HepG2 (cell line): ENCODE measurements around the gene SLC22A31. TPM values are rescaled to one million over a fixed set of nuclear protein-coding genes. Genes with fewer than 3 reads are reported as not detected.

Experiments used
- ADNP ChIP-seq: sonication (generic); formaldehyde crosslinking; IDR thresholded peaks from 2 replicates; pipeline ENCODE4 v1.4.0; 2020; ENCODE audit warnings: missing genetic modification reagents
- ARID2 ChIP-seq: sonication (generic); formaldehyde crosslinking; IDR thresholded peaks from 2 replicates; pipeline ENCODE4 v1.8.1; 2022; ENCODE audit warnings: mild to moderate bottlenecking, missing genetic modification reagents, borderline replicate concordance
- DZIP1 ChIP-seq: sonication (generic); formaldehyde crosslinking; IDR thresholded peaks from 2 replicates; pipeline ENCODE4 v1.5.0; 2020; ENCODE audit warnings: mild to moderate bottlenecking, missing genetic modification reagents
- E2F2 ChIP-seq: sonication (generic); formaldehyde crosslinking; IDR thresholded peaks from 2 replicates; pipeline ENCODE4 v1.4.0; 2020; ENCODE audit warnings: missing genetic modification reagents, borderline replicate concordance
- FOXC1 ChIP-seq: sonication (generic); formaldehyde crosslinking; IDR thresholded peaks from 2 replicates; pipeline ENCODE4 v1.8.0; 2022; ENCODE audit warnings: mild to moderate bottlenecking, missing genetic modification reagents, borderline replicate concordance
- FOXK1 ChIP-seq: sonication (generic); formaldehyde crosslinking; IDR thresholded peaks from 2 replicates; pipeline ENCODE4 v1.4.0; 2020; ENCODE audit warnings: low read depth, missing genetic modification reagents, borderline replicate concordance
- GLI4 ChIP-seq: sonication (generic); formaldehyde crosslinking; IDR thresholded peaks from 2 replicates; pipeline ENCODE4 v1.5.1; 2020; ENCODE audit warnings: missing genetic modification reagents, mild to moderate bottlenecking, moderate library complexity, borderline replicate concordance
- HDAC2 ChIP-seq: sonication (generic); formaldehyde crosslinking; IDR thresholded peaks from 2 replicates; pipeline ENCODE4 v1.4.0; 2020; ENCODE audit warnings: missing genetic modification reagents
- HNRNPL ChIP-seq: fragments of 200-400 bp; formaldehyde crosslinking; IDR thresholded peaks from 2 replicates; pipeline ENCODE4 v1.6.1; 2017; ENCODE audit warnings: mild to moderate bottlenecking, low read depth, low read length
- JUND ChIP-seq: sonication (generic); formaldehyde crosslinking; IDR thresholded peaks from 2 replicates; pipeline ENCODE4 v1.8.0; 2022; ENCODE audit warnings: mild to moderate bottlenecking, missing genetic modification reagents
- MED8 ChIP-seq: sonication (generic); formaldehyde crosslinking; IDR thresholded peaks from 2 replicates; pipeline ENCODE4 v1.8.1; 2023; ENCODE audit warnings: mild to moderate bottlenecking, missing genetic modification reagents; ENCODE audit not compliant: insufficient replicate concordance
- SP1 ChIP-seq, 2 experiments: fragments of 450-650 bp in 1 of 2; sonication (generic) in 1 of 2; formaldehyde crosslinking in 1 of 2; IDR thresholded peaks; 2 replicates each; pipeline versions ENCODE4 v1.4.0 to v1.6.1; 2016 to 2020; ENCODE audit warnings: missing genetic modification reagents in 1 of 2
- SPEN ChIP-seq: sonication (generic); formaldehyde crosslinking; IDR thresholded peaks from 2 replicates; pipeline ENCODE4 v1.5.1; 2020; ENCODE audit warnings: low read depth, mild to moderate bottlenecking, missing genetic modification reagents
- THAP8 ChIP-seq: sonication (generic); formaldehyde crosslinking; IDR thresholded peaks from 2 replicates; pipeline ENCODE4 v1.5.1; 2020; ENCODE audit warnings: missing genetic modification reagents, mild to moderate bottlenecking, borderline replicate concordance
- ZNF441 ChIP-seq: sonication (generic); formaldehyde crosslinking; IDR thresholded peaks from 2 replicates; pipeline ENCODE4 v1.7.0; 2021; ENCODE audit warnings: missing genetic modification reagents, borderline replicate concordance
- ZNF674 ChIP-seq: sonication (generic); formaldehyde crosslinking; IDR thresholded peaks from 2 replicates; pipeline ENCODE4 v1.5.0; 2020; ENCODE audit warnings: low read depth, mild to moderate bottlenecking, missing genetic modification reagents
- ZZZ3 ChIP-seq: sonication (generic); formaldehyde crosslinking; IDR thresholded peaks from 2 replicates; pipeline ENCODE4 v1.4.0; 2020; ENCODE audit warnings: missing genetic modification reagents, mild to moderate bottlenecking, borderline replicate concordance
- polyA plus RNA-seq, 8 experiments: library from polyadenylated mRNA; depleted of rRNA in 3 of 8; stranded (reverse) in 7 of 8; unstranded in 1 of 8; fragments of >200 nt; fragmentation: Illumina TruSeq in 4 of 8; extraction: Trizol in 4 of 8; gene quantifications; 2 replicates each; pipeline versions ENCODE4 v1.2.1 to v1.2.3, GENCODE V29; 2011 to 2016; ENCODE audit warnings: low read depth in 4 of 8, missing spikeins in 1 of 8, mixed read lengths in 1 of 8; ENCODE audit not compliant: insufficient read depth in 1 of 8
- total RNA-seq, 5 experiments: library from RNA; depleted of rRNA; stranded (reverse); fragments of >200 nt; fragmentation: Illumina TruSeq; extraction: Trizol; gene quantifications; 2 replicates each; pipeline ENCODE4 v1.2.3, GENCODE V29; 2016; ENCODE audit warnings: low read depth in 1 of 5
- TF ChIP-seq, protein P1 (sequence below): sonication (generic); formaldehyde crosslinking; conservative IDR thresholded peaks from 2 replicates; pipeline ENCODE4 v1.8.1; 2023; ENCODE audit warnings: missing genetic modification reagents
- TF ChIP-seq, protein P2 (sequence below): sonication (generic); formaldehyde crosslinking; IDR thresholded peaks from 2 replicates; pipeline ENCODE4 v1.9.0; 2021; ENCODE audit warnings: missing genetic modification reagents, borderline replicate concordance

The SLC22A31 gene
- total and polyA plus RNA-seq, 2 of the 13 experiments (the other 11 are each of a cell fraction or from before 2014, with no cell fraction given): 67.3 to 83.3 TPM

- TF ChIP-seq FOXC1 (peak; percentile 65), SPEN (peak; percentile 90), FOXK1 (CRISPR knock-in tag) (no peak), GLI4 (0 out of 2 replicates have a peak, but pooled peaks have one; percentile 39), ZNF441 (no peak; the same call in 1 of the 2 replicates), JUND (CRISPR knock-in tag) (peak; percentile 36; the same call in 1 of the 2 replicates), SP1 (IDR thresholded peaks at IDR 0.05) (no peak), SP1 (CRISPR knock-in tag; IDR thresholded peaks at IDR 0.05) (peak; percentile 74), HNRNPL (no peak; the same call in 1 of the 2 replicates), DZIP1 (CRISPR knock-in tag) (peak; percentile 79; the same call in 1 of the 2 replicates), E2F2 (CRISPR knock-in tag) (no peak), ADNP (no peak), HDAC2 (CRISPR knock-in tag) (peak; percentile 36; the same call in 1 of the 2 replicates), ZZZ3 (peak; percentile 64; the same call in 1 of the 2 replicates), THAP8 (CRISPR knock-in tag) (peak; percentile 94; the same call in 1 of the 2 replicates), ARID2 (CRISPR knock-in tag) (no peak), MED8 (CRISPR knock-in tag) (peak; percentile 76), ZNF674 (no peak)
- TF ChIP-seq, protein P1, sequence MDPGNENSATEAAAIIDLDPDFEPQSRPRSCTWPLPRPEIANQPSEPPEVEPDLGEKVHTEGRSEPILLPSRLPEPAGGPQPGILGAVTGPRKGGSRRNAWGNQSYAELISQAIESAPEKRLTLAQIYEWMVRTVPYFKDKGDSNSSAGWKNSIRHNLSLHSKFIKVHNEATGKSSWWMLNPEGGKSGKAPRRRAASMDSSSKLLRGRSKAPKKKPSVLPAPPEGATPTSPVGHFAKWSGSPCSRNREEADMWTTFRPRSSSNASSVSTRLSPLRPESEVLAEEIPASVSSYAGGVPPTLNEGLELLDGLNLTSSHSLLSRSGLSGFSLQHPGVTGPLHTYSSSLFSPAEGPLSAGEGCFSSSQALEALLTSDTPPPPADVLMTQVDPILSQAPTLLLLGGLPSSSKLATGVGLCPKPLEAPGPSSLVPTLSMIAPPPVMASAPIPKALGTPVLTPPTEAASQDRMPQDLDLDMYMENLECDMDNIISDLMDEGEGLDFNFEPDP (CRISPR knock-in tag): no peak
- TF ChIP-seq, protein P2, sequence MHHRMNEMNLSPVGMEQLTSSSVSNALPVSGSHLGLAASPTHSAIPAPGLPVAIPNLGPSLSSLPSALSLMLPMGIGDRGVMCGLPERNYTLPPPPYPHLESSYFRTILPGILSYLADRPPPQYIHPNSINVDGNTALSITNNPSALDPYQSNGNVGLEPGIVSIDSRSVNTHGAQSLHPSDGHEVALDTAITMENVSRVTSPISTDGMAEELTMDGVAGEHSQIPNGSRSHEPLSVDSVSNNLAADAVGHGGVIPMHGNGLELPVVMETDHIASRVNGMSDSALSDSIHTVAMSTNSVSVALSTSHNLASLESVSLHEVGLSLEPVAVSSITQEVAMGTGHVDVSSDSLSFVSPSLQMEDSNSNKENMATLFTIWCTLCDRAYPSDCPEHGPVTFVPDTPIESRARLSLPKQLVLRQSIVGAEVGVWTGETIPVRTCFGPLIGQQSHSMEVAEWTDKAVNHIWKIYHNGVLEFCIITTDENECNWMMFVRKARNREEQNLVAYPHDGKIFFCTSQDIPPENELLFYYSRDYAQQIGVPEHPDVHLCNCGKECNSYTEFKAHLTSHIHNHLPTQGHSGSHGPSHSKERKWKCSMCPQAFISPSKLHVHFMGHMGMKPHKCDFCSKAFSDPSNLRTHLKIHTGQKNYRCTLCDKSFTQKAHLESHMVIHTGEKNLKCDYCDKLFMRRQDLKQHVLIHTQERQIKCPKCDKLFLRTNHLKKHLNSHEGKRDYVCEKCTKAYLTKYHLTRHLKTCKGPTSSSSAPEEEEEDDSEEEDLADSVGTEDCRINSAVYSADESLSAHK (CRISPR knock-in tag): 0 out of 2 replicates have a peak, but pooled peaks have one; percentile 13
These were observed 46.8 kb upstream of the SLC22A31 start (continued) for GRCh38 chr16:89246903-89247733.
